ENCODE measurements around the gene GMPR2.

GMPR2 gene

DNA sequence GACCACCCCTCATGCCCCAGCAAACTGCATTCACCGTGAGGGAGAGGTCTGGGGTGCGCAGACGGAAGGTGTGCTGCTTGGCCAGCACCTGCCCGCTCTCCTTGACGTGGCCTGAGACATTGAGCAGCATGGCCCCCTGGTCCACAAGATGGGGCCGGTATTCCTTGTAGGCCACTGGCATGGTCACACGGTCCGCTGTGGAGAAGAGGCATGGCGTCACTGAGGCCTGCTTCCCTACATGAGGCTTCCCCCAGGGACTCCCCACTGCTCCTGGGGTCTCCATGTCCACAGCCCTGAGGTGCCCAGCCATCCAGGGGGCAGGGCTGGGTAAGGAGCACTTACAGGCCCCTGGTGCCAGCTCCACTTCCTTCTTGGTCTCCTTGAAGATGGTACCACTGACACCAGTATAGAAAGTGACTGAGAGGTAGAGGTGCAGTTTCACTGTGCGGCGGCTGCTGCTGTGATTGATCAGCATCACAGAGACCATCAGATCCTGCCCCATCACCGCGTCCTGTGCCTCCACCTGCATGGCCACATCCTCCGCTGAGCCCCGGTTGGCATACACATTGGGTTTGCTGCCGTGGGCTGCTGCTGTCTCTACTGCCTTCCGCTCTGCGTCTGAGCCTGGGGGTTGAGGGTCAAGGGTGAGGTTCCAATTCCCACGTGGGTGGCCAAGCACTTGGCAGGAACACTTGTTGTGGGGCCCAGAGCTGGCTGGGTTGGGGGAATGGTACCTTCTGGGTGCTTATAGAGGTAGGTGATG, 22.1 kb downstream of the GMPR2 start:
- TF ChIP-seq, protein P1, sequence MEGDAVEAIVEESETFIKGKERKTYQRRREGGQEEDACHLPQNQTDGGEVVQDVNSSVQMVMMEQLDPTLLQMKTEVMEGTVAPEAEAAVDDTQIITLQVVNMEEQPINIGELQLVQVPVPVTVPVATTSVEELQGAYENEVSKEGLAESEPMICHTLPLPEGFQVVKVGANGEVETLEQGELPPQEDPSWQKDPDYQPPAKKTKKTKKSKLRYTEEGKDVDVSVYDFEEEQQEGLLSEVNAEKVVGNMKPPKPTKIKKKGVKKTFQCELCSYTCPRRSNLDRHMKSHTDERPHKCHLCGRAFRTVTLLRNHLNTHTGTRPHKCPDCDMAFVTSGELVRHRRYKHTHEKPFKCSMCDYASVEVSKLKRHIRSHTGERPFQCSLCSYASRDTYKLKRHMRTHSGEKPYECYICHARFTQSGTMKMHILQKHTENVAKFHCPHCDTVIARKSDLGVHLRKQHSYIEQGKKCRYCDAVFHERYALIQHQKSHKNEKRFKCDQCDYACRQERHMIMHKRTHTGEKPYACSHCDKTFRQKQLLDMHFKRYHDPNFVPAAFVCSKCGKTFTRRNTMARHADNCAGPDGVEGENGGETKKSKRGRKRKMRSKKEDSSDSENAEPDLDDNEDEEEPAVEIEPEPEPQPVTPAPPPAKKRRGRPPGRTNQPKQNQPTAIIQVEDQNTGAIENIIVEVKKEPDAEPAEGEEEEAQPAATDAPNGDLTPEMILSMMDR (IDR thresholded peaks at IDR 0.05; ENCODE audit: insufficient read depth, low read length, poor library complexity, severe bottlenecking), result no peak
- TF ChIP-seq EZH2phosphoT487 (conservative IDR thresholded peaks at IDR 0.05; ENCODE audit: low read length), result no peak
- H3K9ac ChIP-seq (ENCODE audit: low read length), result no peak overlapping the region
- H3K27ac ChIP-seq (ENCODE audit: low read depth, low read length), result no peak overlapping the region
- no peaks in the 10 kb centered on the region for H4K20me1 ChIP-seq (ENCODE audit: low read depth, low read length)
- H3F3A ChIP-seq (ENCODE audit: insufficient read depth), result no peaks in the 10 kb centered on the region
- H3K4me2 ChIP-seq (ENCODE audit: low read depth, low read length, poor library complexity, severe bottlenecking), result no peak overlapping the region
- H3K36me3 ChIP-seq (ENCODE audit: low read length), result no peaks in the 10 kb centered on the region
- no peaks in the 10 kb centered on the region for H3K79me2 ChIP-seq (ENCODE audit: insufficient read depth, low read length)
- H3K27me3 ChIP-seq (ENCODE audit: low read length), result no peaks in the 10 kb centered on the region
- H3K9me3 ChIP-seq (ENCODE audit: insufficient read depth, low read length), result no peaks in the 10 kb centered on the region
- H3K4me3 ChIP-seq (ENCODE audit: insufficient read depth, low read length, poor library complexity, severe bottlenecking), result no peak overlapping the region
- no peak overlapping the region for H2AFZ ChIP-seq (ENCODE audit: low read depth, low read length, severe bottlenecking)
- H3K9me2 ChIP-seq (replicated peaks; ENCODE audit: insufficient read depth, low read length), result no peaks in the 10 kb centered on the region

DNA sequence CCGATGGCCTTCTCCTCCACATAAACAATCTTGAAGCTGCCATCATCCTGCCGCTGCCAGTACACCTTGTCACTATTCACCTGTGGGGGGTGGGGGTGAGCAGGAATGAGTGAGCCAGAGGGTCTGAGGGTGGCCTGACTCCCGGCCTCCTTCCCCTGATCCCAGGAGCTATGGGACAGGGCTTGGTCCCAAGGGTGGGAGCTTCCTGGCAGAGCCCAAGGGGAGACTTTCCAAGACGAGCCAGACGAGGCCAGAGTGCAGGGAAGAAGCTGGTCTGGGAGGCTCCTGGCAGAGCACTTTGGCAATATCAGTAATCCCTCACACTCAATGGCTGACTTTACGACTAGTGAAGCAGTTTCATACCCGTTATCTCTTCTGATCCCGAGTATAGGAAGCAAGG, 22.7 kb downstream of the GMPR2 start:
- H3F3A ChIP-seq (ENCODE audit: insufficient read depth), result no peaks in the 10 kb centered on the region
- H3K9me3 ChIP-seq (ENCODE audit: insufficient read depth, low read length), result no peaks in the 10 kb centered on the region
- H3K79me2 ChIP-seq (ENCODE audit: insufficient read depth, low read length), result no peaks in the 10 kb centered on the region
- no peaks in the 10 kb centered on the region for H3K9me2 ChIP-seq (replicated peaks; ENCODE audit: insufficient read depth, low read length)
- H2AFZ ChIP-seq (ENCODE audit: low read depth, low read length, severe bottlenecking), result no peak overlapping the region
- no peaks in the 10 kb centered on the region for H3K36me3 ChIP-seq (ENCODE audit: low read length)
- no peaks in the 10 kb centered on the region for H4K20me1 ChIP-seq (ENCODE audit: low read depth, low read length)
- H3K4me3 ChIP-seq (ENCODE audit: insufficient read depth, low read length, poor library complexity, severe bottlenecking), result no peak overlapping the region
- no peak overlapping the region for H3K9ac ChIP-seq (ENCODE audit: low read length)
- H3K27me3 ChIP-seq (ENCODE audit: low read length), result no peaks in the 10 kb centered on the region
- H3K4me2 ChIP-seq (ENCODE audit: low read depth, low read length, poor library complexity, severe bottlenecking), result no peak overlapping the region
- H3K27ac ChIP-seq (ENCODE audit: low read depth, low read length), result no peak overlapping the region
- TF ChIP-seq, protein P1 (IDR thresholded peaks at IDR 0.05; ENCODE audit: insufficient read depth, low read length, poor library complexity, severe bottlenecking), result no peak
- TF ChIP-seq EZH2phosphoT487 (conservative IDR thresholded peaks at IDR 0.05; ENCODE audit: low read length), result no peak

DNA sequence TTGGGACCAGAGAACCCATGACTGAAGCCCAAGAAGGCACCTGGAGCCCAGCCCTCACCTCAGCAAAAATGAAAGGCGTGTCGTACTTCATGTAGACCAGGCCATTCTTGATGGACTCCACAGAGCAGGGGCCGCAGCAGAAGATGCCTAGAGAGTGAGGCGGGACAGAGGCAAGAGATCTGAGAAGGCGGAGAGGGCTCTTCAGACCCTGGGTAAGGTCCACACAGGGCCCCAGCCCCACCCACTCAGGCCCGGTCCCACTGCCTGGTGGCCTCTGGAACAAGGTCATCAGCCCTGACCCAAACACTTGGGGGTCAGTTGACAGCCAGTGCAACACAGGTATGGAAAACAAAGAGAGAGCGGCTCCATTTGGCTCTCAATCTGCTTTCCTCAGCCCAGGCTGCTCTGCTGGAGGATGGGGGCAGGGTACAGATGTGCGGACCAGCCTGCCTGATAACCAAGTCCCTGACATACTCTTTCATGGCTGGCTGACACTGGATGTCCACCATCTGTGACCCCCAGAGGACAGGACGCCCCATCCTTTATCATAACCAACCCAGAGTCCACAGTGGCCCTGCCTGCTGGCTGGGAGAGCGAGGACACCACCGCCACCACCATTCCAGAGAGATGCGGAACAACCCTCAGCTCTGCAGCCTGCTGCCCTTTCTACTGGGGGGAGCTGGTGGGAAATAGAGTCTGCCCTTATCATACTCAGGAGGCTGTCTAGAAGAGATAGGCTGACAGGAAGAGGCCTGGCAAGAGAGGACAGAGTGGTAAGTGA, 23.4 kb downstream of the GMPR2 start:
- no peaks in the 10 kb centered on the region for H4K20me1 ChIP-seq (ENCODE audit: low read depth, low read length)
- no peaks in the 10 kb centered on the region for H3K36me3 ChIP-seq (ENCODE audit: low read length)
- H2AFZ ChIP-seq (ENCODE audit: low read depth, low read length, severe bottlenecking), result no peak overlapping the region
- no peak overlapping the region for H3K4me2 ChIP-seq (ENCODE audit: low read depth, low read length, poor library complexity, severe bottlenecking)
- H3F3A ChIP-seq (ENCODE audit: insufficient read depth), result no peaks in the 10 kb centered on the region
- H3K4me3 ChIP-seq (ENCODE audit: insufficient read depth, low read length, poor library complexity, severe bottlenecking), result no peak overlapping the region
- no peak overlapping the region for H3K9ac ChIP-seq (ENCODE audit: low read length)
- no peaks in the 10 kb centered on the region for H3K9me2 ChIP-seq (replicated peaks; ENCODE audit: insufficient read depth, low read length)
- no peaks in the 10 kb centered on the region for H3K79me2 ChIP-seq (ENCODE audit: insufficient read depth, low read length)
- TF ChIP-seq EZH2phosphoT487 (conservative IDR thresholded peaks at IDR 0.05; ENCODE audit: low read length), result no peak
- TF ChIP-seq, protein P1 (IDR thresholded peaks at IDR 0.05; ENCODE audit: insufficient read depth, low read length, poor library complexity, severe bottlenecking), result no peak
- no peaks in the 10 kb centered on the region for H3K9me3 ChIP-seq (ENCODE audit: insufficient read depth, low read length)
- no peak overlapping the region for H3K27ac ChIP-seq (ENCODE audit: low read depth, low read length)
- H3K27me3 ChIP-seq (ENCODE audit: low read length), result no peaks in the 10 kb centered on the region
